ENCODE measurements around the gene TLL1.

Gene TLL1

DNA sequence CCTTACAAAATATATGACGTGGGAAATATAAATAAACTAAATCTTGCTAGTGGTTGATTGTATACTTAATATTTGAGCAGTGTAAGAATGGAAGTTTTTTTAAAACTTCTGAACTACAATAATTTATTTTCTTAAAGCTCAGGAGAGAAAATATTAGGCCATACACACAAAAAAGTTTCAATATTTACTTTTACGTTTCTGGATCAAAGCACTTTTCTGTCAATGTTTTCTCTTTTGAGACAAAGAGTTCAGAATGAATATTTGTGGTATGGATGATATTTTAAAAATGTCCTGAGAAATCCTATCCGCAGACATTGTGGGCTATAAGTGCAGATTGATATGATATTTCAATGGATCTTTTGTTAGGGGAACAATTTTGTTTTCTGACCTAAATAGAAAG, 109.9 kb downstream of the TLL1 start:
- FAIRE-seq = no peak

DNA sequence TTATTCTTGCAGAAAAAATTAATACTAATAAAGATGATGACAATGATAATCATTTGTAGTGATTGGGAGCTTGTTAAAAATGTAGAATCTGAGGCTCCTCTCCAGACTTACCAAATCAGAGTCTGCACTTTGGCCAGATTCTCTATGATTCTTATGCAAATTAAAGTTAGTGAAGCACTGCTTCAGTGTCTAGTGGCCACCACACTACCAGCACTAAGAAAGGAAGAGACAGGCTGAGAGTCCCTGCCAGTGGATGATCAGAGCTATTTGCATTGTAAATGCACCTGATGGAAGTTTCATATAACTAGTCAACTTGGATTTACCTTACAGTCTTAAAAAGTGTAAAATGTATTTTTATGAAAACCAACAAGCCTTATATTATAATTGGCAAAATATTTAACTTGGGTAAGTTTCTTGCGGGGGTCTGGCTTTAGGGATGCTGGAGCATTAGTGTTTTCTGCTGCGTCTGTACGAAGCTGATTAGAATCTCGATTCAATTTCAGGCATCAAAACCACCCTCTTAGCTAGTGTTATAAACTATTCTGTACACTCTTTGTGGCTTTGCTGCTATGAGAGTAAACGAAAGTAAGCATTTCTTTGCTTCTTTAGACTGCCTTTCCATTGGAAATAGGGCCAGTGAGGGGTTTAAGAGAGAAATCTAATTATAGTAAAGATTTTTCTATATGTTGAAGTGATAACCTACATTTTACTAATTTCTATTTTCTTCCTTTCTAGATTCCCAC, 114.1 kb downstream of the TLL1 start:
- no peak for FAIRE-seq

DNA sequence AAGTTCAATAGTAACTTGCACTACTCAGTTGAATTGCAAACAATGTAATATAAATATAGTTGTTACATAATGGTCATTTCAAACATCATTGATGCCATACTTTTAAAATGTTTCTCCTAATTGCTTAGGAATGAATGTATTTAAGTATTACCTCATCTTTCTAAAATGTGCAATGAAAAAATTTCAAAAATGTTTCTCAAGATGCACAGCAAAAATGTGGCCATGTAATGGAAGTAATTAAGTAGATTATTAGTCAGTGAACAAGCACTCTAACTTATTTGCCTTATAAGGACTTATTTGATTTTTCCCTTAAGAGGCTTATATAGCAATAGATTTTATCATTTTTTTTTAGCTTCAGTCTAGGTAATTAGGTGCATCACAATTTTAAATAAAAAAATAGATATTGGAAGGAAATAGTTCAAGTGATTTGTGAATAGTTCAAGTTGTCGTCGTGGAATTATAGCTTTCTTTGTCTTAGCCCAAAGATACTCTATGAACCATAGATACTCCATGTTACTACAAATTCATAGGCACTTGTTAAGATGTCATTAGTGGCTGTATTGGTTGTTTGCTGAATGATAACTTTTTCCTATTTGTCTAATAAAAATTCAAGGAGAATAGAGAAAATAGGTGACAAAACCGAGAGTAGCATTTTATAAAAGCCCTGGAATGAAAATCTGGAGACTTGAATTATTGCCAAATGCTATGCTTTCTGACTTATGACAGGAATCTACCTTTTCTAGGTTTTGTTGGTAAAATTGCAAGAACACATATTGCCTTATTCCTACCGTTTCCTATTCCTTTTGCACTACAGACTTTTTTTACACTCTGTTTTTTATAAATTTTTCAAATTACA, 118.5 kb downstream of the TLL1 start:
- FAIRE-seq = no peak

DNA sequence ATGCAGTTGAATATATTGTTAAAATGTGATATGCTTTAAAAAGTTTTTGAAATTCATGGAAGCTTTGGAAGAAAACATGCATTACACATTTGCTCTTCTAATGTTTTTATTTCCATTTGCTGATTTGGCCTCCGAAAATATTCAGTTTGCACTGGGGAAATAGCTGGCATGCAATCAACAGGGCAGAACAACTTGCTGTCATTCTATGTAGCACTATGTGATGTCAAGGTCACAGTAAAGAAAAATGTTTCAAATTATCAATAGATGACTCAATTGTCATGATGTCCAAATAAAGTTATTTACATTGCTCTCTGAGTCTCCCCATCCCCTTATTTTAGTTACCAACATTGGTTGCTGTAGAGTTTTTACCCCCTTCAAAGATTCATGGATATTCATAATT, 119.2 kb downstream of the TLL1 start:
- FAIRE-seq = no peak

DNA sequence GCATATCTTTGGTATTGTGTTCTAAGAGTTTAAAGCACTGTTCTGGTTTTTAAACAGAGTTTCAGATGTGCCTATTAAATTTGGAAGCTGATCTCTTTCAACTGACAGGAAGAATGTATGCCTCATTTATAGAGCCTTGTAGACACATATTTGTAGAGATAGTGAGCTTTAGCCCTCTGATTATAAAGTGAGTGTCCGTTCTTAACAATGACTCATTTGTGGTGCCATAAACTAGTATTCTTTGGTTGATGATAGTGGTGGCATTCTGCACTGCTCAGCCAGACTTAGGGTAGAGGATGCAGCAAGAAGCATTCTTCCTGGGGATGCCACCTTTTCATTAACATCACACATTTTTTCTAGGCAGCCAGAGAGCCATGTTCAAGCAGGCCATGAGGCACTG, 121.7 kb downstream of the TLL1 start:
- FAIRE-seq = no peak

DNA sequence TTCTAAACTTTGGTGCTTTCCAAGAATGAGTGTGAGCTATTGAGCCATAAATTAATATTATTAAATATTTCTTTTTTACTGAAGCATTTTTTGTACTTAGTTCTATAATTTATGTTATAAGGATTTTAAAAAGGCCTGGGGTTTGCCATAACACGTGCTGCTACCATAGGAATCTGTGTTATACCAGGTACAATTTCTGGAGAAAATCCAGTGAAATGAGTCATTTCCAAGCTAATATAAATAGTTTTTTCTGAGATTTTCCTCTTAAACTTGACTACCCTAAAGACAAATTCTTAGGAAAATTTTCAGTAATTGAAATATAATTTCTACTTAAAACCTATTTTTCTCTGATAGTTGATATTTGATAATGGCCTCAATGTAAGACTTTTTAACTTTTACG, 130.8 kb downstream of the TLL1 start:
- FAIRE-seq = no peak

DNA sequence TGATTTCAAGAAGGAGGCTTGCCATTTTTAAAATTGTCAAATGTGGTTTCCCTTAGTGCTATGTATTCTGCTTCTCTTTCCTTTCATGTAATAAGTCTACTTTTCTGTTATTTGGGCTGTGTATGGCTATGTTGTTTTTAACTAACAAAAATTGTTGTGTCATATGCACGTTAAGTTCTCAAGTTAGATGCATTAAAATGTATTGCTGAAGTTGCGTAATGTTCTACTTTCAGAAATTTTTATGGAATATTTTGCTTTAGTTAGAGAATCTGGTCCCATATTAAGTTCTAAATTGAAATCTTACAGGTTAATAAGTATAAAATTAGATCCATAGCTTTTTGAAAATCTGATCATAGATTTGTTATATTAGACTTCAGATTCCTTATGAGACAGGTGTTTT, 133.2 kb downstream of the TLL1 start:
- no peak for FAIRE-seq

DNA sequence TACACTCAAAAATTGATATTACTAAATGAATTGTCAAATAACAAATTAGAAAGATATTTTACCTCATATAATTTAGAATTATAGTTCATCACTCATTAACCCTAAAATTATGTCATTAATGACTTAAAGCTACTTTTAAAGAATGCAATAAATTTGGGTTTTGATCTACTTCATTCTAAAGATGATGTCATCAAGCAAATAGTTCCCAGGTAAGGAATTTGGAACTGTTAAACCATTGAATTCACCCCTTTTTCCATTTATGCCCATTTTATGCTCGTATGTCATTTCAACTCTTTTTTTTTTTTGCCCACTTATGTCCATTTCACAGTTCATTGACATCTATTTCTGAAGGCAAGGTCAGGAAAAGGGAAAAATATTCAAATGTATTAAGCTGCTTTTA, 135.5 kb downstream of the TLL1 start:
- FAIRE-seq = no peak

DNA sequence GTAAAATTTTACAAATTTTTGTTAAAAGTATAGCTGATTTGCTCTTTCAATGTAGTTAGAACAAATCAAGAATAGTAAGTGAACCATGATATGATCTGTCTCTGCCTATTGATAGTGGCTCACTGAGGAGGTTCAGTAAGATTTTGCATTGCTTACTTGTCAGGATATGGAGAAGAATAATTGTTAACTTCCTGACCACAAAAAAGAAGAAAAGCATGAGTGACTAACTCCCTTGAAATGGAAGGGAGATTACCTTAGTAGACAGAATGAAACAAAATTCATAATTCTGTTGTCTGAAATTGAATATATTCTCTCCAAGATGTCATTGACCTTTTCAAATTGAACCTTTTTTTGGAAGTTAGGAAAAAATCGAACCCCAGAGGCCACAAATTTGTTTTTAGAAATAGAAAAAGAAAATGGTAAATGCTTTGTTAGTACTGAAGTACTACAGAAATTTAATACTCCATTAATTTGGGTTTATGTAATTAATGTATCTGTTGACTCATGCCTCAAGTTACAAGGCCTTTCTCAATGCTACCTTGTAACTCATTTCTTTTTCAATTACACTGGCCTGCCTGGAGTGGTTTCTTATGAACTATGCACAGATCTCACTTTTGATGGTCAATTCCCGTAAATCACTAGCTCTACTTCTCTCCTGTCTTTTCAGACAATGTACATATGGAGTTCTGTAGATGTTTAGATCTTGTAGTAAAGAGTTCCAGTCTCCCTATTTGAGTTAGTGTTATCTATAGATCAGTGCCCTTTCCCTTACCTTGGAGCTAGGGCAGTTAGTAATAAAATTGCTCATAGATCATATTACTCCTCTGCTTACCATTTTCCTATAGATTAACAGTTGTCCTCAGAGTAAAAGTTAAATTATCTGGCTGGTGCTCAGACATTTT, 139.3 kb downstream of the TLL1 start:
- no peak for FAIRE-seq

DNA sequence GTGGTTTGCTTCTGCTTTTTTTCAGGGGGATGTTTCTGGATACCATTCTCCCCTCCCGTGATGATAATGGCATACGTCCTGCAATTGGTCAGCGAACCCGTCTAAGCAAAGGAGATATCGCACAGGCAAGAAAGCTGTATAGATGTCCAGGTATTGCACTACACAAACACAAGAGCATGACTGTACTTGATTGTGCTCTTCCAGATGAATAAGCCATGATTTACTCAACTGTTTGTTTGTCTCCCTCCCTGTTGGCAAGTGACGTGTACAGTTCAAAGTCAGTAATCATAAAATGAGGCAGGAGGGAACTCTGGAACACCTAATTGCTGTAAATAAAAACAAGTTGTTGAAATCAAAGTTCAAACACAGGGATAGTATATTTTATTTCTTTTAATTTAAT, 141.4 kb downstream of the TLL1 start:
- FAIRE-seq = no peak

DNA sequence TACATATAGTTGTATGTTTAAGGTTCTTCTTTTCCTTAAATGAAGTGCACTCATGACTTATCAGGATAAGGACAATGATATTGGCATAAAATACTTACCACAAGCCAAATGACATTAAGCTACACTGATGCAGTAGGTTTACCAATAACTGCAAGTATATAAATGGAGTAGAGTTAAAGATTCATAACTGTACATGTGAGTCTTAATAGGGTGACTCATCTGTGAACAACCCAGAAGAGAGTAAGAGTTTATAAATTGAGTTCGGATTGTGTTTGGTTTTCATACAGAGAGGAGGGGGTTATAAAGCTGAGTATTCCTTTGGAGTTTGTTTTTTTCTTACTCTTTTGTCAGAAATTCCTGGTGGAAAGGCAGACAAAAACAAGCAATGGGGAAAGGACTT, 144.8 kb downstream of the TLL1 start:
- FAIRE-seq = no peak

DNA sequence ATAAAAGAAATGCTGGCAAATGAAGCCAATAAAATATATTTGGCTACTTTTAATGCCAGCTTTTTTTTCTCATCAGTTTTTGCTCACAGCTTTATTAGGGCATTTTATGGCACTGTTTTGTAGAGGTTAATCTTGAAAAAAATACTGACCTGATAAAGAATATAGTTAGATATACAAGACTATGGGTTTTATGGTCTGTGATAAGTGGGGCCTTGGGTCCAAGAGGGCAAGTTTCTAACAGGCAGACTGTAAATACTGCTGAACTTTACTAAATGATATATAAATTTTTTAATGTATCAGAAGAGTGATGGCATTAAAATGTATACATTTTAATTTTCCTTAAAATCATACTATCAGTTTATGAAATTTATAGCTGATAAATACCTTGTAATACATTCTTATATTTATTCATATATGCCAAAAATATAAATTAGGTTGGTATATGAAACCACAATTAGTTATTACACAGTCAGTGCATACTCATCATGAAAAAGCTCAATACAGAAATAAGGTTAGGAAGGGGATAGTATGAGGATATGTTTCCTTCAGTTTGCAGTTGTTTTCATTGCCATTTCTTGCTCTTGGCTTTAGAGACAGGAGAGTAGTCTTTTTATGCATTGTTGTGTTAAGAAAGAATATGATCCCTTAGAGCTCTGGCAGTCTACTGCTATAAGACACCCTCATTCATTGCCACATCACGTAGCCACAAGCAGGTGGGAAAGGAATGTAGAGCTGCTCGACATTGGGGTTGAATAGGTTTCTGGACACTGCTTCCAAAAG, 146.6 kb downstream of the TLL1 start:
- no peak for FAIRE-seq

DNA sequence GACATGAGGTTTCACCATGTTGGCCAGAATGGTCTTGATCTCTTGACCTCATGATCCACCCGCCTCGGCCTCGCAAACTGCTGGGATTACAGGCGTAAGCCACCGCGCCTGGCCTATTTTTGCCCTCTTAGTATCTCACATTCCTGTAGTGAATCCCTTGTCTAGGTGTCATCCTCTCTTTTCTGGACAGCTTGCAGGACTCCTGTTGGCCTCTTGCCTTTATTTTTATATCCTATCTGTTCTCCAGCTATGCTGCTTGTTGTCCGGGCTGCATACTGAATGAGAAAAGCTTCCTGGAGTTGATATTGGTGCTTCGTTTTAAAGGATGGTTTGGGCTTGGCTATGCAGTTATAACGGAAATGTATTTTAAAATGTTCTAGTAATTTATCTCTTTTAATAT, 148.6 kb downstream of the TLL1 start:
- FAIRE-seq = no peak

DNA sequence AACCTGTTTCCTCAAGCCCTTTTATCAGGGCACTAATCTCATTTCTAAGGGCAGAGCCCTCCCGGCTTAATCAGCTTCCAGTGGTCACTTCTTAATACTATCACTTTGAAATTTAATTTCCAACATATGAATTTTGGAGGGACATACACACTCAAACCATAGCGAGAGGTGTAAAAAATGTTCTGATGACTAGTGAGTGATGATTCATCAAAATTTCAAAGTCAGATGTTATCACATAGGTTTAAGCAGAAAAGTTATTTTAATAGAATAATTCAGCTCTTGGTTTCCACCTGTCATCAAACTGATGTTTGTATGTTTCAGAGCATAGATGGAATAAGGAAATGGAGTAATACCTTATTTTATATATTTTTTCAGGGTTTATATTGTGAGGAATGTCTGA, 161.9 kb downstream of the TLL1 start:
- no peak for FAIRE-seq

DNA sequence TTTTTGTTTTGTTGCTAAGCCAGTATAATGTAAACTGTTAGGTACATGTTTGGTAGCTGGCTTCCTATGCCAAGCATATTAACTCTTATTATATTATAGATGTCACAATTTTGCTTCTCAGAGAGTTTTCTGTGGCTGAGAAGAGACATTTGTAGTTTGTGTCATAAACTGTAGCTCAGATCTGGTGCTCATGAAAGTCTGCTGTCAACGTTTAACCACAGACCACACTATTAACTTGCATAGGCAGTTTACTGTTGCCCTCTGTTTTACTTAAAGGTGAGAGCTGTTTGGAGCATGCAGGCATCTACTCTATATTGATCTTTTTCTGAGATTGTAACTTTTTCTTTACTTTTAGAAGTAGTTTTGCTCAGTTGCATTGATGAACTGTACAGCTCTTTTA, 166.8 kb downstream of the TLL1 start:
- no peak for FAIRE-seq

DNA sequence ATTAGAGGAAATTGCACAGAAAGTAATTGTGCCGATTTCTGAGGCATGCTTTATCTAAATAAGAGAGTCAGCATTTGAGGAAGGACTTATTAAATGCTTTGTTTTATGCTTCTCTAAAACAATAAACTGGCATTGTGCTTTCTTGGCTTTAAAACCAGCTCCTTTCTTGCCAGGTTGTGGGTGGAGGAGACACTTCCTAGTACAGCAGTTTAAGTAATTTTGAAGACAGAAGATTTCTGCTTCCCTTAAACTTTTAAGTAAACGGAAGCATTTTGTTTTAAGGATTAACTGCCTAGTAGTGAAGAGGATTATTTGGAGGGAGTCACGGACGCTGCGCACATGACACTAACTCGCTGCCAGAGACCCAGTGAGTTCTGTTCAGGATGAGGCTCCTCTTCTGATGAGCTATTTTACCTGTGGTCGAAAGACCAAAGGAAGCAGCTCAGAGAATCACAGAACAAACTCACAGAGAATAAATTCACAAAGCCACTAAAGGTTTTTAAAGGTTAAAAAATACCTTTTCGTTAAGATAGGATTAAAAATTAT, 169.5 kb downstream of the TLL1 start:
- FAIRE-seq = no peak

DNA sequence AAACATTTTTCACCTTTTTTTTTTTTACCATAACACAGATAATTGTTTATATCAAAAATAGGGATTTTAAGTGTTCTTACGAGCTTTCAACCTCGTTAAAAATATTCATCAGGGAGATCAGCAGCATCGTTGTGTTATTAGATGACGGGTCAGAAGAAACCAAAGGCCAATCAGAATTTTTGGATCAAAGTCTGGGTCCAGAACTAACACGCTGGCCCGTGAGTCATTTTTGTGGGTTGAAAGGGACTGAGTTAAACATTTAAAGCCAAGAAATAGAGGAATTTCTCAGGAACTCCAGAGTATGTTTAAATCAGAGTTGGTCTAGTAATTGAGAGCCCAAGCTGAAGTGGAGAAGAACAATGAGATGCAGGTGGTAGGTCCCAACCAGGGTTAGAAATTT, 170.8 kb downstream of the TLL1 start:
- no peak for FAIRE-seq

DNA sequence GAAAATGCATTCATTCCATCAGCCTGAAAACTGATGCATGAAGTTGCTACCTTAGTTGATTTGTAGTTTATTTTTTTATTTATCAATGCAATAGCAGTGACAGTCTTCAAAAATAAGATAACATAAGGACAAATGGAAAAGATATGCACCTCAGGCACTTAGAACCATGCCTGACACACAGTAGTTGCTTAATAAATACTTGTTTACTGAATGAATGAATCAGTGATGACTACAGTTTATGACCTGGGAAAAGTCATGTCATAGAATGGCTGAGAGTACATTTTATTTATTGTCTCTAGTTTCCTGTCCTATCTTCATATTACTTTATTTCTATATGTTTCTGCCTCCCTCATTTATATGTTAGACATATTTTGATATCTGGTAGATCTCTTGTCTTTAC, 171.8 kb downstream of the TLL1 start:
- FAIRE-seq = no peak

DNA sequence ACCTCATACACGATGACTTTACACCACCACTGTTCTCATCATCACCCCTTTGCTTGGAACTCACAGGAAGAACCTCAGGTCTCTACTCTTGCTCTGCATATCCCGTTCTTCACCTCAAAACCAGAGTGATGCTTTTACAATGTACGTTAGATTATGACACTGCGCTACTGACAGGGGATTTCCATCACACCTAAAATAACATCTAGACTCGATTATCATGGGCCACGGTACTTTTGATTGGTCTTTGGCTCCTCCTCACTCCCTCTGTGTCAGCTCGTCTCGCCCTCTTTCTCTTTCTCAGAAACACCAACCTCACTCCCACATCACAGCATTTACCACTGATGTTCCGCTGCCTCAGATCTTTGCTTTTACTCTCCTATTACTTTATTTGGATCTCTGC, 172.4 kb downstream of the TLL1 start:
- no peak for FAIRE-seq

DNA sequence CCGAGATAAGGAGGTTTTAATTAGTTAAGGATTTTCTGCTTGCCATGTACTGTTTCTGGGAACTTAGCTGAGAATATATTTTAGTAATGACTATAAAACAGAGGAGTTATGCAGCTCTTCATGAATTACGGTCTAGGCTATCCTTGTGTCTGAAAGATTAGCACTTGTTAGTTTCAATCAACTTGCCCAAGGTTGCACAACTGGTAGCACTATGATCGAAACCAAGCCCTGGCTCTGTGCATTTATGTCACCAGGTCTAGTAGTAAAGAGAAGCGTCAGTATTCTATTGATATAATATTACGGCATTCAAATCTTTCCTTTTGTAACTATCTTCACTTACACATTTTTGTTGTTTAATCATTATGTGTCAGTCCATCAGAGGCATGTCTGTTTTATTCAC, 176.0 kb downstream of the TLL1 start:
- no peak for FAIRE-seq

DNA sequence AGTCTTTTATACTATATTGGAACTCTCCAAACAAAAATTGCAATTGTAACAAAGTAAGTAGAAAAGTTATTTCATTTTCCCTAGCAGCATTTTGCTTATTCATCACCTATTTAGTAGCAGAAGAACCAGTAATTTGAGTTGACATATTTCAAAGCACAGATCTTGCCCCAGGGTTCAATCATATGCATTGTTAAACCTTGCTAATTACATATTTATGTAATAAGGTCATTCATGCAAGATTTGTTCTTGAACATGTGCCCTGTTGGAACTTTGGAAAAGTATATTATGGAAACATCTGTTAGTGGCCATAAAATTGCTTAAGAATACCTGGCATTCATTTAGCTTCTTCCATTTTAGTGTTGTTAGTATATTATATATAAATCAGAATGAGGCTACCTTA, 191.7 kb downstream of the TLL1 start:
- FAIRE-seq = no peak

DNA sequence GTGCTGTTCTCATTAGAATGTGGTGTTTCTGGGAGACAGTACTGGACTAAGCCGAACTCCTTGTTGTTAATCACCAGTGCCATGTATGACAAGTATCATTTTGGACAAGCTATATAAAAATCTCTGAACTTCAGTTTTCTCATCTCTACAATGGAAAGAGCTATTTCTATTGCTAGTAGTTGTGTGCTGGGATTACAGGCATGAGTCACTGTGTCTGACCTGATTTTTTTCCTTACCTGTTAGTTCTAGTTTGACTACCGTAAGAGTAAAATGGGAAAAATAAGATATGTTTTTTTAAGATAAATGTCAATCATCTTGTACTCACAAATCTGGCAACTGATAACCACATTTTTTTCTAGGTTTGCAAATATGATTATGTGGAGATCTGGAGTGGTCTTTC, 192.3 kb downstream of the TLL1 start:
- no peak for FAIRE-seq
